Measurements from ENCODE around the gene CRYZL1.

CRYZL1 gene

DNA sequence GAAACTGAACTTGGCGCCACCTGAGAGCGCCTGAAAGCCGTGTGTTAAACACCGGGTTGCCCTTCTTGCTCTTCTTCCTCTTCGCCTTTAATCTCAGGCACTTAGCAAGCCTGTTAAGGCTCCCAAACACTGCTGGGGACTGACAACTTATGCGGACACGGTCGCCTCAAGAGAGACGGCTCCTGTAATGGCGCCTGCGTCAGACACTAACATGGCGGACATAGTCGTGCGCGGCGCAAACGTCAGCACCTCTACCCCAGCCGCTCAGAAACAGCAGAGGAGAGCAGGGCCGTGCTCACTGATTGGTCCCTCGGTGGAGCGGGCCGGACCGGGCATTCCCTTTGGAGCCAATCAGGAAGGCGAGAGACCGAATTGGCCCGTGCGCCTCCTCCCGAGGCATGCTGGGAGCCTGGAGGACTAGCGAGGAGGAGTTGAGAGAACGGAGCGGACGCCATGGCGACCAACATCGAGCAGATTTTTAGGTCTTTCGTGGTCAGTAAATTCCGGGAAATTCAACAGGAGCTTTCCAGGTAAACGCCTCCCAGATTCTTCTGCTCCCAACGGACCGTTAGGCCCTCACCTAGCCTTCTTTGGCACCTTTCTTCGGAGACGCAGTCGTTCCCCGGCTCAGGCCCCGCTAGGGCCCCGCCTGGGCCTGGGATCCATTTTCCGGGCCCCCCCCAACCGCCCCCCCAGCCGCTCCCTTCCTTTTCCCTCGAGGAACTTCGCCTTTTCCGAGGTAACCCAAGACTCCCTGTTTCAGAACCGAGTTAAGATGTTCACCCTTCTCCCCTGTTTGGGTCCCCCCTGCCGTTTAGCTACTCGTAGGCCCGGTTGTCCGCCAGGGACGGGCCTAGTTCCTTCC, 98.7 kb downstream of the CRYZL1 start, which contains the start of gene SON:
TSS of gene SON (plus strand) at position 399 of the 865 bp plus-strand sequence. CDS start at position 454, 55 bp downstream.
- in situ Hi-C loops (cut with HindIII; ENCODE audit: low sequenced_read_pairs): no loop called here

DNA sequence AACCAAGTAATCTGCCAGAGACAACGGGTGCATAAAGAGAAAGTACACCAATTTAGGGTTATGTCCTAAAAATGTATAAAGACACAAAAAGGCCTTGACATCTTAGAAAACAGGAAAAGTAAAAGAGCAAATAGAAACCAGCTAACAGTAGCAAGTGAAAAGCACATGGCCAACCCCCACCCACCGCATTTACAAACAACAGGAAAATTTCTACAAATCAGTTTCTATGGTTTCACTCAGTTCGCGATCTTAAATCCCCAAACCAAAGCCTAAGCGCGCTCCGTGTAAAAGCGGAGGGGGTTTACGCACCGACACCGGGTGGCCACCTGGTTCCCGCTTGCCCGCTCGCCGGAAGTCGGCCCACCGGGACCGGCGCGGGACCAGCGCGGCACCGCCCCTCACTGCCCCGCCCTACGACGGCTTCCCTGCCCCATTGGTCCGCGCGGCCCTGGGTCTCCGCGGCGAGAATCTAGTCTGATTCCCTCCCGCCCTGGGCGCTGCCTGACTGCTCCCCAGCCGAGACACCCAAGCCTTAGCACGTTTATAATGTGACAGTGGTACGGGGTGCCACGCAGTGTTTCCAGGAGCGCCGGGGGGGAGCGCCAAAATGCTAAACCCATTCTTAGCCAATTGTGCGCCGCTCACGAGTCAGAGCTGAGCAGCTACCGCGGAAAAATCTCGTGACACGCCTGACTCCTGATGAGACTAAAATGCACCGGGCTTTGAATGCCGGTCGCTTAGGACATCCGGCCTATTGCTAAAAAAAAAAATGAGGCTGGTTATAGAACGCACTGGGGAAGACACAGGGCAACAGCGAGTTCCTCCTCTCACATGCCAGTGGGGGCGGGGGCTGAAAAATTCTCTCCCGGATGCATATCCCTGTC, 99.5 kb downstream of the CRYZL1 start, which contains the start of gene GART:
TSS of gene GART (minus strand) at position 362 of the 884 bp plus-strand sequence. CDS start 2,802 bp downstream, outside the sequence.
- in situ Hi-C loops (cut with HindIII; ENCODE audit: low sequenced_read_pairs): no loop called here

DNA sequence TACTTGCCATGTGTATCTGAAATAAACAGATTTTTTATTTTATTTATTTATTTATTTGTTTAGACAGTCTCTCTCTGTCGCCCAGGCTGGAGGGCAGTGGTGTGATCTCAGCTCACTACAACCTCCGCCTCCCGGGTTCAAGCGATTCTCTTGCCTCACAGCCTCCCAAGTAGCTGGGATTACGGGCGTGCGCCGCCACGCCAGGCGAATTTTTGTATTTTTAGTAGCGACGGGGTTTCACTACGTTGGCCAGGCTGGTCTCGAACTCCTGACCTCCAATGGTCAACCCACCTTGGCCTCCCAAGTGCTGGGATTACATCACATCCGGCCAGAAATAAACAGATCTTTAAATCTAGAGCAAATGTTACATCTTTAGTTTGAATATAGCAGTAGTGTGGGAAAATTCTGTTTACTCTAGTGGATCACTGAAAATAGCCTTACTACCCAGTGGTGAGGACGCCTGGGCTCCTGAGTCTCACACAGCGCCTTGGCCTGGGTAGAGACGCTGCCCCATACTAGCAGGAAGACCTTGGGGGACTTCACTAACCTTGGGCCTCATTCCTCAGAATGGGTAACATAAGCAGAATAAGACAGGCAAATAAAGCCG, 100.3 kb downstream of the CRYZL1 start:
- in situ Hi-C loops (cut with HindIII; ENCODE audit: low sequenced_read_pairs): no loop called here

DNA sequence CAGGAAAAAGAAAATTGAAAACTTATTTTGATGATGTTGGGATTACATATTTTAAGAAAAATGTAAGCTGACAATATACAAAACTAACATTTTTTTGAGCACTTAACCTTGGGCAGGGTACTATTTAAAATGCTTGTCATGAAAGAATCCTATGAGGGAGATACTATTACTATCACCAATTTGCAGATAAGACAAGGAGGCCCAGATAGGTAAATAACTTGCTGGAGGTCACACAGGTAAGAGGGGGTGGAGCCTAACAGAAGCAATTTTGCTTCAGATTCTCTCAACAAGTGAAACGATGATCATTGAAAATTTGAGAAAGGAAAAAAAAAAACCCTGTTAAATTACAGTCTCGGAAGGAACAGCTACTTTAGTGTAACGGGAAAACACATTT, 100.8 kb downstream of the CRYZL1 start:
- in situ Hi-C loops (cut with HindIII; ENCODE audit: low sequenced_read_pairs): no loop called here

DNA sequence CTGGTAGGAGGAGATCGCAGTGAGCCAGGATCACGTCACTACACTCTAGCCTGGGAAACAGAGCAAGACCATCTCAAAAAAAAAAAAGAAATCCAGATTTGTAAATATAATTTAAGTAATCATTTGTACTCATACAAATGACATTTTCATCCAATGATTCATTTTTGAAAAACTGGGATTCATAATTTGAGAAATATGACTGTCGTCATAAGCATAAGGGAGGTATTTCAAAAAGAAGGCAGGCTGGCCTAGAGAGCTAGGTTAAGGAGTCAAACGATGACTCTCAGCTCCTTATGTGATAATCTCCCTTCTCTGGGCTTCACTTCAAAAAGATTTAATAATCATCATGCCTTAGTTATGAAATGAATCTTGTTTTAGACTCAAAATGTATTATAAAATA, 101.9 kb downstream of the CRYZL1 start:
- in situ Hi-C loops (cut with HindIII; ENCODE audit: low sequenced_read_pairs): no loop called here

All from DLD1 (cell line).